Skeletal muscle satellite cell (primary cell): ENCODE data around the gene RFC5.
"Not testable (repeated sequence)": the region's sequence is repeated elsewhere in the genome, so short reads cannot be mapped to it uniquely, and the experiment has no call there.

Experiments used
- H3K27me3 ChIP-seq: 2 replicates; pipeline ENCODE4 v1.7.0; 2013; ENCODE audit warnings: low read length; ENCODE audit not compliant: control insufficient read depth, insufficient read depth
- H3K36me3 ChIP-seq: 2 replicates; pipeline ENCODE4 v1.7.0; 2013; ENCODE audit warnings: mild to moderate bottlenecking, control low read depth, low read length; ENCODE audit not compliant: insufficient read depth
- H3K4me1 ChIP-seq: 2 replicates; pipeline ENCODE4 v1.7.0; 2013; ENCODE audit warnings: low read length; ENCODE audit not compliant: control insufficient read depth, insufficient read depth
- H3K4me2 ChIP-seq: 2 replicates; pipeline ENCODE4 v1.7.0; 2013; ENCODE audit warnings: mild to moderate bottlenecking, low read length
- H3K4me3 ChIP-seq: 2 replicates; pipeline ENCODE4 v1.7.0; 2013; ENCODE audit warnings: low read length
- H3K9ac ChIP-seq: 2 replicates; pipeline ENCODE4 v1.7.0; 2013; ENCODE audit warnings: mild to moderate bottlenecking, low read depth, low read length, moderate library complexity
- H3K9me3 ChIP-seq: replicated peaks from 2 replicates; pipeline ENCODE4 v1.7.0; 2013; ENCODE audit warnings: mild to moderate bottlenecking, control low read depth, low read length

The RFC5 gene

GRCh38 chr12:117985182-117985581 lies 31.3 kb upstream of the RFC5 start:
- Histone ChIP-seq H3K9ac (no peak overlapping the region), H3K9me3 (no peaks in the 10 kb centered on the region), H3K36me3 (no peaks in the 10 kb centered on the region), H3K4me1 (peaks cover 15% of the 10 kb centered on the region), H3K4me3 (no peak overlapping the region), H3K27me3 (no peaks in the 10 kb centered on the region), H3K4me2 (no peak overlapping the region)

- Histone ChIP-seq H3K9me3 (no peaks in the 10 kb centered on the region), H3K9ac (peak overlapping the region; percentile 23), H3K27me3 (no peaks in the 10 kb centered on the region), H3K4me3 (no peak overlapping the region), H3K4me1 (peaks cover 15% of the 10 kb centered on the region), H3K4me2 (peak overlapping the region; percentile 13), H3K36me3 (no peaks in the 10 kb centered on the region)
Observed at GRCh38 chr12:117986705-117987469, 29.6 kb upstream of the RFC5 start.

- Histone ChIP-seq H3K4me1 (no peaks in the 10 kb centered on the region), H3K36me3 (no peaks in the 10 kb centered on the region), H3K9me3 (no peaks in the 10 kb centered on the region), H3K4me3 (no peak overlapping the region), H3K4me2 (no peak overlapping the region), H3K27me3 (no peaks in the 10 kb centered on the region), H3K9ac (no peak overlapping the region)
Observed at GRCh38 chr12:117994551-117995438, 21.7 kb upstream of the RFC5 start.

- Histone ChIP-seq H3K9ac (no peak overlapping the region), H3K36me3 (no peaks in the 10 kb centered on the region), H3K27me3 (no peaks in the 10 kb centered on the region), H3K9me3 (no peaks in the 10 kb centered on the region), H3K4me3 (no peak overlapping the region), H3K4me2 (no peak overlapping the region), H3K4me1 (no peaks in the 10 kb centered on the region)
Observed at GRCh38 chr12:117998719-117999118, 17.8 kb upstream of the RFC5 start.

GRCh38 chr12:117999806-118000205 lies 16.7 kb upstream of the RFC5 start:
- not testable (repeated sequence) for H3K9me3 ChIP-seq, H3K4me3 ChIP-seq

GRCh38 chr12:118010903-118011302 lies 5.6 kb upstream of the RFC5 start:
- Histone ChIP-seq H3K4me1 (no peaks in the 10 kb centered on the region), H3K4me3 (no peak overlapping the region), H3K4me2 (no peak overlapping the region), H3K9me3 (no peaks in the 10 kb centered on the region), H3K36me3 (no peaks in the 10 kb centered on the region), H3K9ac (no peak overlapping the region), H3K27me3 (peaks cover 17% of the 10 kb centered on the region)

More at GRCh38 chr12:117999806-118000205, 16.7 kb upstream of the RFC5 start:
- H3K9ac ChIP-seq, H3K36me3 ChIP-seq, H3K4me2 ChIP-seq, H3K27me3 ChIP-seq, H3K4me1 ChIP-seq: not testable (repeated sequence)

- no peak overlapping the region for H3K4me3 ChIP-seq
- no peaks in the 10 kb centered on the region for H3K9me3 ChIP-seq
- H3K36me3 ChIP-seq, result no peaks in the 10 kb centered on the region
- no peak overlapping the region for H3K9ac ChIP-seq
- H3K4me1 ChIP-seq, result no peaks in the 10 kb centered on the region
- H3K4me2 ChIP-seq, result no peak overlapping the region
- H3K27me3 ChIP-seq, result peaks cover 17% of the 10 kb centered on the region
Observed at GRCh38 chr12:118011377-118011776, 5.1 kb upstream of the RFC5 start.

GRCh38 chr12:118011961-118012360 lies 4.5 kb upstream of the RFC5 start:
- no peak overlapping the region for H3K9ac ChIP-seq
- H3K9me3 ChIP-seq, result no peaks in the 10 kb centered on the region
- no peak overlapping the region for H3K4me3 ChIP-seq
- H3K36me3 ChIP-seq, result no peaks in the 10 kb centered on the region
- no peaks in the 10 kb centered on the region for H3K4me1 ChIP-seq
- peaks cover 15% of the 10 kb centered on the region for H3K27me3 ChIP-seq
- no peak overlapping the region for H3K4me2 ChIP-seq

GRCh38 chr12:118013283-118013682 lies 3.2 kb upstream of the RFC5 start:
- H3K9me3 ChIP-seq, result no peaks in the 10 kb centered on the region
- H3K4me3 ChIP-seq, result no peak overlapping the region
- peaks cover 6% of the 10 kb centered on the region for H3K4me1 ChIP-seq
- no peak overlapping the region for H3K9ac ChIP-seq
- H3K36me3 ChIP-seq, result no peaks in the 10 kb centered on the region
- no peak overlapping the region for H3K4me2 ChIP-seq
- H3K27me3 ChIP-seq, result peaks cover 8% of the 10 kb centered on the region

- no peak overlapping the region for H3K4me2 ChIP-seq
- H3K9ac ChIP-seq, result no peak overlapping the region
- H3K36me3 ChIP-seq, result peaks cover 5% of the 10 kb centered on the region
- peaks cover 6% of the 10 kb centered on the region for H3K4me1 ChIP-seq
- H3K4me3 ChIP-seq, result no peak overlapping the region
- H3K9me3 ChIP-seq, result no peaks in the 10 kb centered on the region
- no peaks in the 10 kb centered on the region for H3K27me3 ChIP-seq
Observed at GRCh38 chr12:118015306-118015705, 1.2 kb upstream of the RFC5 start.

- H3K36me3 ChIP-seq, result peaks cover 5% of the 10 kb centered on the region
- peak overlapping the region; percentile 80 for H3K4me3 ChIP-seq
- peaks cover 6% of the 10 kb centered on the region for H3K4me1 ChIP-seq
- H3K9ac ChIP-seq, result peak overlapping the region; percentile 90
- peak overlapping the region; percentile 93 for H3K4me2 ChIP-seq
- H3K9me3 ChIP-seq, result no peaks in the 10 kb centered on the region
- H3K27me3 ChIP-seq, result no peaks in the 10 kb centered on the region
Observed at GRCh38 chr12:118015944-118016343, 559 bp upstream of the RFC5 start.
